Measurements from ENCODE around the gene IFI27.
"Not testable (repeated sequence)": the region's sequence is repeated elsewhere in the genome, so short reads cannot be mapped to it uniquely, and the experiment has no call there.

Gene IFI27

DNA sequence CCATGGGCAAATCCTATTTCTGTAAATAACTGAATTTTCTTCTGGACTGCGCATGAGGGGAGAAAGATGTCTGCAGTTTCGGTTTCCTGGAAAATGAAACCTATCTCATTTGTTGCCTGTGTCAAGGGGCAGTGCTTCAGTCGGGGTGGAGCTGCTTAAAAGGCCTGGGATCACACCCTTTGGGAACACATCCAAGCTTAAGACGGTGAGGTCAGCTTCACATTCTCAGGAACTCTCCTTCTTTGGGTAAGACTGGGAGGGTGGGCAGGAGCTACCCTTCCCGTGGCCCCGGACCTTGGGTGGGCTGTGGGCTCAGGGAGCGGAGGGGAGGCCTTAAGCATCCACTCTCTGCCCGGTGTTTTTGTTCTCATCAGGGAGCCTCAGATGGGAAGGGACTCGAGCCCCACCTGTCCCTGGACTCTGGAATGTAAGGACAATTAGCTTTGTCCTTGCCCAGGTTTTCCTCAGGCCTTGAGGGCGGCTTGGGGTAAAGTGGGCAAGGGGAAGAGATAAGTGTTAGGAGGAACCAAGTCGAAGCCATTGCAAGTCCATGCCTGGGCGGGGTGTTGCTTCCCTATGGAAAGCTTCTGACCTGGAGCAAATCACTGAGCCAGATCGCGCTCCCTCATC is at the start of gene IFI27:
TSS of gene IFI27 (plus strand) at position 185 of the 630 bp plus-strand sequence.
- no peak for DNase-seq (ENCODE audit: low read depth)

DNA sequence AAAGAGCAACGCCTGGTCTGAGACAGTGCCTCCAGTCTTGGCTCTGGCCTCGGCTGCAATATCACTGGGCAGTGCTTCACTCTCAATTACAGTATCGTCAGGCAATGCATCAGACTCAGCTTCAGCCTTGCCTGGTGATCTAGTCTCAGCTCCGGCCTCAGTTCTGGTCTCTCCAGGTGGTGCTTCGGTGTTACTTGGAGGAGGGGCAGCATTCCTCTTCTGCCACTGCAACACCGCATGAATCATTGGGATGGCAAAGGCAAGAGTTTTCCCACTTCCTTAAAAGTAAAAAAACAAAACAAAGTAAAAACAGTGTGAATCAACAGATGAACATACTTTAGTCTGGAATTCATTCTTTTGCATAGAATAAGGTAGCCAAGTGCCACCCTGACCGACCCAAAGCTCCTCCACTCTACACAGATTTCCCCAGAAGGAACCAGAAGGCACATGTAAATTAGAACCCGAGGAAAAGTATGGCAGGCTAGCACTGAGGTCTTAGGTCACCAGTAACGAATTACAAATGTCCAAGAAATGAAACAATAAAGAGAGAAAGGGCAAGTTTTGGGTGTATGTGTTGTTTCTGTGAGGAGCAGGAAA is 48.1 kb upstream of the IFI27 start:
- DNase-seq (ENCODE audit: low read depth), result no peak

DNA sequence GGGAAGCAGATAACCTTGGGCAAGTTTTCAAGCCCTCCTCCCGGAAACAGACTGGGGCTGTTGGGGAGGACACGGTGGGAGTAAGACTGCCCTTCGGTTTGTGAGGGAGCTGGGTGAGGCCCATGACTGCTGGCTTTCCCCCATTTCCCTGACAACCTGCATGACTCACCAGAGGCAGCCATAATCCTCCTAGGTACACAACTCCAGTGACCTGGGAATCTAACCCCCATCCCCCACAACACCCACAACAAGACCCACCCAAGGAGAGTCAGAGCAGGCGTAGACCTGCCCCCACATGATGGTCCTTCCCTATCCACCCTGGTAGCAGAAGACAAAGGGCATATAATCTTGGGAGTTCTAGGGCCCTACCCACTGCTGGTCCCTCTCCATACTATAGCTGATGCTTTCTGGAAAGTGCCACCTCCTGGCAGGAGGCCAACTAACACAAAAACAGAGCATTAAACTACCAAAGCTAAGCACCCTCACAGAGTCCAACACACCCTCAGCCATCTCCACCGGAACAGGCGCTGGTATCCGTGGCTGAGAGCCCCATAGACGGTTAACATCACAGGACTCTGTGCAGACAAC is 44.4 kb upstream of the IFI27 start:
- DNase-seq (ENCODE audit: low read depth), result no peak

DNA sequence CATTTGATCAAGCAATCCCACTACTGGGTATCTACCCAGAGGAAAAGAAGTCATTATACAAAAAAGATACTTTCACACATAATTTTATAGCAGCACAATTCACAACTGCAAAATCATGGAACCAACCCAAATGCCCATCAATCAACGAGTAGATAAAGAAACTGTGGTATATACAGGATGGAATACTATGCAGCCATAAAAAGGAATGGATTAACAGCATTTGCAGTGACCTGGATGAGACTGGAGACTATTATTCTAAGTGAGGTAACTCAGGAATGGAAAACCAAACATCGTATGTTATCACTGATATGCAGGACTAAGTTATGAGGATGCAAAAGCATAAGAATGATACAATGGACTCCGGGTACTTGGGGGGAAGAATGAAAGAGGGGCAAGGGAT is 38.5 kb upstream of the IFI27 start:
- DNase-seq (ENCODE audit: low read depth), result not testable (repeated sequence)

DNA sequence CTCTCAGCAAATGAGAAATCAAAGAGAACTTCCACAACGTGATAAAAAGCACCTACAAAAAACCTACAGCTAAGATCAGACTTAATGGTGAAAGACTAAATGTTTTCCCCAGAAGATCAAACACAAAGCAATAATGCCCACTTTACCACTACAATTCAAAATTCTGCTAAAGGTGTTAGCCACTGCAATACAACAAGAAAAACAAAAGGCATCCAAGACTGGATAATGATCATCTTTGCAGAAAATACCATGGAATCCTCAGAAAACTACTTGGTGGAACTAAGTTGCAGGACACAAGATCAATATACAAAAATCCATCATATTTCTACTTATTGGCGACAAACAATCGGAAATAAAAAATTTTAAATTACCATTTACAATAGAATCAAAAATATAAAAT is 36.0 kb upstream of the IFI27 start:
- DNase-seq (ENCODE audit: low read depth), result no peak

DNA sequence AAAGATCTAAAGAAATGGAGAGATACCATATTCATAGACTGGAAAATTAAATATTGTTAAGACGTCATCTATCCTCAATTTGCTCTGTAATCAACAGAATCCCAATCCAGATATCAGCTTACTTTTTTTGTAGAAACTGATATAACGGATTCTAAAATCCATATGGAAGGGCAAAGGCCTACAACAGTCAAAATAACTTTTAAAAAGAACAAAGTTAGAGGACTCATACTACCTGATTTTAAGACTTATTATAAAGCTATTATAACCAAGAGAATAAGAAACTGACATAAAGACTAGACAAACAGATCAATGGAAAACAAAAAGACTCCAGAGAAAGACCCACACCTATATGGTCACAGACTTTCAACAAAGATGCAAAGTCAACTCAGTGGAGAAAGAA is 35.5 kb upstream of the IFI27 start:
- DNase-seq (ENCODE audit: low read depth), result no peak

DNA sequence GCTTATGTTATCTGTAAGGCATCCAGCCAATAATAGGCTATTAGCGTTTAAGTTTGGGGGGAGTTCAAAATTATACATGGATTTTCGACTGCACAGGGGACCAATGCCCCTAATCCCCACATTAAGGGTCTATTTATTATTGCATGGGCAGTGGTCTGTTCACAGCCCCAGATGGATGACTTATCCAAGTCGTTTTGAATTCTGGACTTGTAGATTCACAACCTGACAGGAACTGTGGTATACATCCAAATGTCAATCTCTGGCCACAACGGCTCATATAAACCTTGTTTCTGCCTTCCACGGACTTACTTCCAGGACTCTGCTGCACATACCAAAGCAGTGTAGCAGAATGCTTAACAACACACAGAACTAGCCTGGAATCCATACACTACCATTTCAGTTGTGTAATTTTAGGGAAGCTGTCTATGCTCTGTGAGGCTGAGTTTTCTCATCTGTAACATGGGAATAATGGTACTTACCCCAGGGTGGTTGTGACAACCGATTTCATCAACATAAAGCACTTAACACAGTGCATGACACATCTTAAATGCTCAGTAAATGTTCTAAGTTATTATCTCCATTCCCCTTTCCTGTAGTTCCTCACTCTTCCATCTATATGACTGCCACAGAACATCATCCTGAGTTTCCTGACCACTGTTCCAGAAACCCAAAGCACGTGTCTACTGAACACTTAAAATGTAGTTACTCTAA is 33.3 kb upstream of the IFI27 start:
- DNase-seq (ENCODE audit: low read depth), result no peak

DNA sequence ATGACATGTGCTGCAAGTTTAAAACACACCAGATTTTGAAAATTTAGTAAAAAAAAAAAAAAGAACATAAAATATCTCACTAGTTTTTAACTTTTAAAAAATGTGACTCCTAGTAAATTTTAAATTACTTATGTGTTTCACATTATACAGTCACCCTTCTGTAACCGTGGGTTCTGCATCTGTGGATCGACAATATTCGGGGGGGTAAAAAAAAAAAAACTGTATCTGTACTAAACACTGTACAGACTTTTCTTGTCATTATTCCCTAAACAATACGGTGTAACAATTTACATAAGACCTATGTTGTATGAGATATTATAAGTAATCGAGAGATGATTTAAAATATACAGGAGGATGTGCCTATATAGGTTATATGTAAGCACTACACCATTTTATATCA is 32.7 kb upstream of the IFI27 start:
- DNase-seq (ENCODE audit: low read depth), result no peak

DNA sequence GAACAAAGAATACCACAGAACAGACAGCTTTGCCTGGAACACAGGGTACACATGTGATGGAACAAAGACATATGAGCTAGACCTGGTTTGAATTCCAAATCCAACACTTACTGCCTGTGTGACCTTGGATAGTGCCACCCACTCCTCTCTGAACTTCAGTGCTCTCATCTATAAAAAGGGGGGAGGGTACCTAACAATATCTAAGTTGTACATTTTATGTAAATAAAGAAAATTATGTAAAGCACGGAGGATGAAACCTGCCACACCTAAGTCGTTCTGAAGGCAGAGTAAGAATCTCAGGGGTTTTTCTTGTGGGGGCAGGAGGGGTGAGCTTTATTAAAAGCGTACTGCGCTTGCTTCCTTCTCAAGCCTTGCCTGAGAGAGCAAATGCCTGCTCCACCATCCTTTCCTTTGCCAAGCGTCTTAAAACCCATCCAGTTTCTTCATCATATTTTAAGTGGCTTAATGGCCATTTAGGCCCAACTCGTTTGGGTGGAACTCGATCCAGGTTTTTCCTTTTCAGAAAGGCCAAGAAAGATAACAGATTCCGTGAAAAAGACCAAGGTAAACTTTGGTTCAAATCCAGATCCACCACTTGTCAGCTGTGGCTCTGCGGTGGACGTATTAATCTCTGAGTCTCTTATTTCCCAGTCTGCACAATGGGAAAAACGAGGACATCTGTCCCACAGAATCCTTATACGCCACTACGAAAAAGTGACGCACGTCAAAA is 30.5 kb upstream of the IFI27 start:
- no peak for DNase-seq (ENCODE audit: low read depth)

DNA sequence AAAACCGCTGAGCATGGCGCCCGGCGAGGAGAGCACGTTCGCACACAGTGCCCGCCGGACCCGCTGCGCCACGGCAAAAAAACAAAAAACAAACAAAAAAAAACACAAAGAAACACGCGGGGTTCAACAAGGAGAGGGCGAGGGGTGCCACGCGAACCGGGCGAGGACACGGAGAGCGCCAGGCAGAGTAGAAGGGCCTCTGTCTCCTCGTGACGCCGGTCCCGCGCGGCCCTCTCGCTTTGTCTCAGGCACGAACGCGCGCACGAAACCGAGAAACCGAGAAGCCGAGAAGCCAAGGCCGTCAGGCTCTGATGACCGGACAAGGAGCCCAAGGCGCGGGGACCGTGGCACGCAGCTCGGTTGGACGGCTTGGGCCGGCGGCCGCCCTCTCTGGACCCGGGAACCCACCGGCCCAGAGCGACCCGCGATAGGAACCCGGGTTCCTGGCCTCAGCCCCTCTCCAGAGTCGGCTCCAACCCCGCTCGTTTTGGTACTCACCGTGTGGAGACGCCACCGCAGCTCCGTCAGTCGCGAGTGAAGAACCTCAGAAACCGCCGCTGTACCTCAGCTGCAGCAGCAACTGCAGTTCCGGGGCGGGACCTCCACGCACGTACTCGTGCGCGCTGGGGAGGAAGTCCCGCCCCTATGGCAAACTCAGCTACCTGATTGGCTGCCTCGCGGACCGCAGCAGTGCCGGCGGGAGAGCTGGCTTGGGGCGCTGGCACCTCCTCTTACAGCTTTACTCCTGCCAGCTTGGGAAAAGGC is 29.7 kb upstream of the IFI27 start, which contains the start of the genes DDX24 and IFI27L1:
TSS of gene DDX24 (minus strand) at position 582 of the 765 bp plus-strand sequence. CDS start 1,460 bp downstream, outside the sequence.
TSS of gene IFI27L1 (plus strand) at position 690 of the 765 bp plus-strand sequence. CDS start 15,628 bp downstream, outside the sequence.
- DNase-seq (ENCODE audit: low read depth), result peak; percentile 95

DNA sequence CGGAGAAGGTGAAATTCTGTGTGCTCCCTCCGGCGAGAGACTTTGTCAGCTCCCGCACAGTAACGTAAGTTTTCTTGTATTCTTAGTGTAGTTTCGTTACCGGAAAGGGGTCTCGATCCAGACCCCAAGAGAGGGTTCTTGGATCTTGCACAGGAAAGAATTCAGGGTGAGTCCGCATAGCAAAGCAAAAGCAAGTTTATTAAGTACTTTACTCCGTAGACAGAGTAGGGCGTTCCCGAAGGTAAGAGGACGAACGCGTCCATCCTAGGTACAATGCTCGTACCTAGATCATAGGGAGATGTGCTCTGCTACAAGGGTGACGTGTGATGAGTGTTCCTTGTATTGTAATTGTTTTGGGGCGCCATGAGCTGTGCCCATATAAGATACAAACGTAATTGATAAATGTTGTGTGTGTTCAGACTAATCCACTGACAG is 29.1 kb upstream of the IFI27 start:
- DNase-seq (ENCODE audit: low read depth), result no peak

DNA sequence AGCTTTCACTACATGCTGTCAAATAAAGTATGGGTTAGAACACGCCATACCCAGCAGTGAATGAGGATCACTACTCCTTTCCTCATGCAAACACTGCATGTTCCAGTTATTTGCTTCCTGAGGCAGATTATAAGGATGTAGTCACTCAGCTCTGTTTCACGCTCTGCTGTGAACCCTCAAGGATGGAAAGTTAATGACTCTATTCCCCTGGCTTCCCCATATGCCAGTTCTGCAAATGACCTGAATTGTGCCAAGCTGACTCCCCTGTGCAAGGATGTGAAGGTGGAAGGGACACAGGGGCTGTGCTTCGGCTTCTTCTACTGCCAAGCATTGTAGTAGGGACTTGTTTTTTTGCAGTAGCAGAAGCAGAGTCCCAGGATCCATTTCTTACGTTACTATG is 22.6 kb upstream of the IFI27 start:
- DNase-seq (ENCODE audit: low read depth), result no peak

DNA sequence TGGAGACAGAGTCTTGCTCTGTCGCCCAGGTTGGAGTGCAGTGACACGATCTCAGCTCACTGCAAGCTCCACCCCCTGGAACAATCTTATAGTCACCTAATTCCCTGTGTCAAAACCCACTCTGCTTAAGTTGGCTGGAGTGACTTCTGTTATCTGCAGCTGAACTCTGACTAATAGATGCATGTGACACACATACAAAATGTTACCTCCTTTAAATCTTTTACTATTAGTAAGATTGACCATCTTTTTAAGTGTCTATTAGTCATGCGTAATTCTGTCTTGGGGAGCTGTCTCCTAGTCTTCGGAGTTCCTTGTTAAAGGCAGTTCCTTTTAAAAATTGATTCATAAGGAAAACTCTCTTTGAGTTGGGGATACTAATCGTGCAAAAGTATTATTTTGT is 22.0 kb upstream of the IFI27 start:
- DNase-seq (ENCODE audit: low read depth), result no peak

DNA sequence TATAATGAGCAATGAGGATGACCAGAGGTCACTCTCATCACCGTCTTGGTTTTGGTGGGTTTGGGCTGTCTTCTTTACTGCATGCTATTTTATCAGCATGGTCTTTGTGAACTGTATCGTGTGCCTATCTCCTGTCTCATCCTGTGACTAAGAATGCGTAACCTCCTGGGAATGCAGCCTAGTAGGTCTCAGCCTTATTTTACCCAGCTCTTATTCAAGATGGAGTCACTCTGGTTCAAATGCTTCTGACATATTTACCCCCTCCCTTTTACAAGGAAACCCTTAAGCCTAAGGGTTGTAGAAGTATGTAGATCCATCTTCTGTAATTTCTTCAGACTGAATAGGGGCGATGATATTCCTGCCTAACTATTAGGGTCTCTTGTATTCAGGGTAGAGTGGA is 21.1 kb upstream of the IFI27 start:
- no peak for DNase-seq (ENCODE audit: low read depth)

DNA sequence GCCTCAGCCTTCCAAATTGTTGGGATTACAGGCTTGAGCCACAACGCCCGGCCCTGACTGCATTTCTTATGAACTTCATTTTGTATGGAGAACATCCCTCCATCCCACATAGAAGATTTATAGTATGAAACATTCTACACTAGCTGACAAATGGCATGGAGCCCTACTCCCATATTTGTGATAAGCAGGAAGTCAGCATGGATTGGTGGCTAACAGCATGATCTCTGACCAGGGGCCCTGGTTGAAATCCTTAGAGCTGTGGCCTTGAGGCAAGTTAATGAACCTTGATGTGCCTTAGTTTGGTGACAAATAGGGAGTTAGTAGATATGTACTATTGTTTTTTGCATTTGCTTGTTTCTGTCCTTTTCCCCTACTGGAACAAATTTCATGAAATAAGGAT is 17.1 kb upstream of the IFI27 start:
- no peak for DNase-seq (ENCODE audit: low read depth)

DNA sequence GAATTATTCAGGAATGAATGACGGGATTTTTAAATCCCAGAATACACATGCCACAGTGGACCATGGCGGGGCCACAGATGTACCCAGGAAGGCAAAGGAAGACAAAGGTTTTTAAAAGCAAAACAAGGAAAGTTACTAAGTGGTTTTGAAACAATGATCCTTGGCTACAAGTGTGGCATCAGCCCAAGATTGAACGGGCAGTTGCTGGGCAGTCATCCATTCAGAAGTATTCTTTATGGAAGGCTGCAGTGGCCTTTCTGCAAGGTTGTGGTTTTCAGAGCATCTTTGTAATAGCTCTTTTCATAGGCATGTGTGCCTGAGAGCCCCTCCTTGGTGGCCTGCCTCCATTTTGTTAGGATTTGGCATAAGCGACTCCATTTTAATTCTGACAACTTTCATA is 13.4 kb upstream of the IFI27 start:
- no peak for DNase-seq (ENCODE audit: low read depth)

DNA sequence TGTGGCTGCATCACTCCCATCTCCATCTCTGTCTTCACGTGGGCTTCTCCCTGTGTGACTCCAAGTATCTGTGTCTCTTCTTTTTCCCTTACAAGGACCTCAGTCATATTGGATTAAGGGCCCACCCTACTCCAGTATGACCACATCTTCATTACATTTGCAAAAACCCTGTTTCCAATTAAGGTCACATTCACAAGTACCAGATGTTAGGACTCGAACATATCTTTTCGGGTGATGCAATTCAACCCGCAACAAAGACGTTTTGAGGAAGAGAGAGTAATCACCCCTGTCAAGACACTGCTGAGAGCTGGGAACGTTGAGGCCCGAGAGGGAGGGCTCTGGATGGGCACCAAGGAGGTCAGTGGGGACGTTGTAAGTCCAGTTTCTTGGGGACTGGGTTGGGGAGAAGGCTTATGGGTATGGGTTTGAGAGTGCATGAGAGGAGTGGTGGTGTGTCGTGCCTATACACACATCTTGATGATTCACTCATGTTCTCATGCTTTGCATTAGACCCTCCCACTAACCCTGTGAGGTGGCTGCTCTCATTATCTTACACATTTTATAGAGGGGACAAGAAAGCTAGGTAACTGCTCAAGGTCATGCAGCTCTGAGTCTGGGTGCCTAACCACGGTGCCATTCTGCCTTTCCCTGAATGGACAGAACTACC is 12.1 kb upstream of the IFI27 start:
- DNase-seq (ENCODE audit: low read depth), result no peak

DNA sequence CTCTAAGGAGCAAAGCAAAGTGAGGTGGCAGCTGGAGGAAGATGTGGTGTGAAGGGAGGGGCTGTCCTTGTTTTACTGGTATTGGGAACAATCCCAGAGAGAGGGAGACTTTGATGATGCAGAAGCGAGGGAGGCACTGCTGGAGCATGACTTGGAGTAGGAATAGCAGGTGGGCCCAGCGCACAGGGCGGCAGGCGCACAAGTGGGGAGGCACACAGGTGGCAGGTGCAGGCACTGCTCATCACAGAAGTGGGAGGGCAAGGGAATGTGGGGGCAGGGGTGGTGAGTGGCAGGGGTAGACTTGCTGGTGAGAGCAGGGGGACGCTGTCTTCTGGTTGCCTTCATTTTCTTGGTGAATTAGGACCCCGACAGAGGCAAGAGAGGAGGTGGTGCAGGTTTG is 11.5 kb upstream of the IFI27 start:
- no peak for DNase-seq (ENCODE audit: low read depth)

DNA sequence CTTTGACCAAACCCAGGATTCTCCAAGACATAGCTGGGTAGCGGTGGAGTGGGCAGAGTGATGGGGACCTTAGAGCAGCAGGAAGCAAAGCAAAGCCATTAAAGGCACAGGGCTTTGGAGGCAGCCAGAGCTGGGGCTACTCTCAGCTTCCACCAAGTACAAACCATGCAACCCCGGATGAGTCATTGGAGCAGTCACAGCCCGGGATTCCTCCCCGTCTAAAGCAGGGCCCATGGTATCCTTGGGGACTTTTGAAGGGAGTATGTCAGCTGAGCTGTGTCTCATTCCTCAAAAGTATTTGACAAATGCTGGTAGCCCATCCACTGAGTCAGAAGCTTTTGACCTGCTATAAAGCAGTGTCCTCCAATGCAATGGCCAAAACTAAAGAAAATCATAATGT is 9.7 kb upstream of the IFI27 start:
- DNase-seq (ENCODE audit: low read depth), result no peak

DNA sequence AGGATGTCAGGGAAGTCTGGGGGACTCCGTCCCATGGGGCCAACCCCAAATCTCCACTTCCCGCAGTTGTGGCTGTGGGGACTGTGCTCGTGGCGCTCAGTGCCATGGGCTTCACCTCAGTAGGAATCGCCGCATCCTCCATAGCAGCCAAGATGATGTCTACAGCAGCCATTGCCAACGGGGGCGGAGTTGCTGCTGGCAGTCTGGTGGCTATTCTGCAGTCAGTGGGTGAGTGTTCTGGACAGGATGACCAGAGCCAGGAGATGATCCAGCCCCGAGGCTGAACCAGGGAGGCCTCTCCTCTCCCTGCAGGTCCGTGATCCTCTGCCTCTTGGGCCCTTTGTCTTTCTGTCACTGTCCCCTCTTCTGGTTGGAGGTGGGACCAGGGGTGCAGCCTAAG is 8.8 kb upstream of the IFI27 start:
- no peak for DNase-seq (ENCODE audit: low read depth)

All from activated T-cell treated with anti-CD3 and anti-CD28 coated beads for 24 hours (primary cell).